ENCODE measurements around the gene WNT3A. TPM values are rescaled to one million over a fixed set of nuclear protein-coding genes. Genes with fewer than 3 reads are reported as not detected.
"Not testable (repeated sequence)": the region's sequence is repeated elsewhere in the genome, so short reads cannot be mapped to it uniquely, and the experiment has no call there.

WNT3A gene
- not detected in 2 replicates for total RNA-seq (2014; rRNA removed; shearing (Covaris generic))

GRCh38 chr1:228006786-228007048 lies at the start of gene WNT3A:
Gene WNT3A (plus strand): TSS chr1:228006998. CDS start chr1:228007129, 131 bp downstream.
- no peak for DNase-seq (ENCODE audit: low spot score)

GRCh38 chr1:227958617-227959324 lies 48.0 kb upstream of the WNT3A start:
- no peak for DNase-seq (ENCODE audit: low spot score)

- no peak for DNase-seq (ENCODE audit: low spot score)
These were observed 47.4 kb upstream of the WNT3A start for GRCh38 chr1:227959325-227959860.

- peak; percentile 3 for DNase-seq (ENCODE audit: low spot score)
These were observed 44.9 kb upstream of the WNT3A start for GRCh38 chr1:227961651-227962466.

GRCh38 chr1:227966733-227967132 lies 40.1 kb upstream of the WNT3A start:
- not testable (repeated sequence) for DNase-seq (ENCODE audit: low spot score)

GRCh38 chr1:227967815-227968214 lies 39.0 kb upstream of the WNT3A start:
- not testable (repeated sequence) for DNase-seq (ENCODE audit: low spot score)

DNA sequence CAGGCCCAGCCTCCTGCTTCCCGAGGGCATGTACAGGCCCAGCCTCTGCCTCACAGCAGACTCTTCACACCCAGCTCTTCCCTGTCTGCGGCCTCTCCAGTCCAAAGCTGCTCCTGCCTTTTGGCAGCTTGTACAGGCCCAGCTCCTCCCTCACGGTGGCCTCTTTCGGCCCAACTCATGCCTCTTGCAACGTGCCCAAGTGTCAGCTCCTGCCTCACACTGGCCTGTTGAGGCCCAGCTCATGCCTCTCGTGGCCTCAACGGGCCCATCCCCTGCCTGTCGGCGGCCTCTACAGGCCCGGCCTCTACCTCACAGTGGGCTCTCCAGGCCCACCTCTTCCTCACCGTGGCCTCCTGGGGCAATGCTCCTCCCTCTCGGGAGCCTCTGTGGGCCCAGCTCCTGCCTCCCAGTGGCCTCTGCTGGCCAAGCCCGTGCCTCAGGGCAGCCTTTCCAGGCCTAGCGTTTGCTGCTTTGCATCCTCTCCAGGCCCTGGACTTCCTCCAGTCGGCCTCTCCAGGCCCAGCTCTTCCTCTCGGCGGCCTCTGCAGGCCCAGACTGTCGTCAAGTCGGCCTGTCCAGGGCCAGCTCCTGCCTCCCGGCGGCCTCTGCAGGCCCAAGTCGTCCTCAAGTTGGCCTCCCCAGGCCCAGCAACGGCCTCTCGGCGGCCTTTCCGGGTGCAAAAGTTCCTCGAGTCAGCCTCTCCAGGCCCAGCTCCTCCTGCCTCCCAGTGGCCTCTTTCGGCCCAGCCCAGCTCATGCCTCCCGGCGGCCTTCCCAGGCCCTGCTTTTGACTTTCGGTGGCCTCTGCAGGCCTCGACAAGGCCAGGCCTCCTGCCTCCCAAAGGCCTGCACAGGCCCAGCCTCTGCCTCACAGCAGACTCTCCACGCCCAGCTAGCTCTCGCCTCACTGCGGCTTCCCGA lies 36.5 kb upstream of the WNT3A start:
- DNase-seq (ENCODE audit: low spot score) = not testable (repeated sequence)

GRCh38 chr1:227971216-227971615 lies 35.6 kb upstream of the WNT3A start:
- not testable (repeated sequence) for DNase-seq (ENCODE audit: low spot score)

DNA sequence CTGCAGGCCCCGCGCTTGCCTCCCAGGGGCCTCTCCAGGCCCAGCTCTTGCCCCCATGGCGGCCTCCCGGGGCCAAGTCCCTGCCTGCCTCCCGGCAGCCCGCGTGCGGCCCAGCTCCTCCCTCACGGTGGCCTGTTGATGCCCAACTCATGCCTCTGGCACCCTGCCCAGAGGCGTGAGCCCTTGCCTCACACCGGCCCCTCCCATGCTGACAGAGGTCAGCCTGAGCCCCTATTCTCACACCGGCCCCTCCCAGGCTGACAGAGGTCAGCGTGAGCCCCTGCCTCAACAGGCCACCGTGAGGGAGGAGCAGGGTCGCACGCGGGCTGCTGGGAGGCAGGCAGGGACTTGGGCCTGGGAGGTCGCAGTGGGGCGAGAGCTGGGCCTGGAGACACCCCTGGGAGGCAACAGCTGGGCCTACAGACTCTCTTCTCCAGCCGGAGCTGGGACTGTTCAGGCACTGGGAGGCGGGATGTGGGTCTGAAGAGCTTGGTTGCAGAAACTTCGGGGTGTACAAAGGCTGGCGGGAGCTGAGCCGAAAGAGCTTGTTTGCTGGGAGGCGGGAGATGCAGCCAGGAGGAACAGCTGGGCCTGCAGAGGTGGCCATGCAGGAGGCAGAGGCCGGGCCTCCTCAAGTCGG lies 35.0 kb upstream of the WNT3A start:
- not testable (repeated sequence) for DNase-seq (ENCODE audit: low spot score)

DNA sequence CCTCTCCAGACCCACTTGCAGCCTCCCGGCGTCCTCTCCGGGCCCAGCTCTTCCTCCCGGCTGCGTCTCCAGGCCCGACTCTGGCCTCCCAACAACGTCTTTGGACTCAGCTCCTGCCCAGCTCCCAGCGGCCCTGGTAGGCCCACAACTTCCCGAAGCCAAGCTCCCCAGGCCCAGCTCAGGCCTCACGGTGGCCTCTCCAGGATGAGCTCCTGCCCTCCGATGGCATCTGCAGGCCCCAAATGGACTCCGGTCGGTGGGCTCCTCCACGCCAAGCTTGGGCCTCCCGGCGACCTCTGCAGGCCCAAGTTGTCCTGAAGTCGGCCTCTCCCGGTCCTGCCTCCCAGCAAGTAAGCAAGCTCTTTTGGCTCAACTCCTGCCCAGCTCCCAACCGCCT lies 34.5 kb upstream of the WNT3A start:
- DNase-seq (ENCODE audit: low spot score) = not testable (repeated sequence)

- DNase-seq (ENCODE audit: low spot score) = not testable (repeated sequence)
These were observed 33.9 kb upstream of the WNT3A start for GRCh38 chr1:227972843-227973374.

GRCh38 chr1:227973724-227974288 lies 33.0 kb upstream of the WNT3A start:
- not testable (repeated sequence) for DNase-seq (ENCODE audit: low spot score)

DNA sequence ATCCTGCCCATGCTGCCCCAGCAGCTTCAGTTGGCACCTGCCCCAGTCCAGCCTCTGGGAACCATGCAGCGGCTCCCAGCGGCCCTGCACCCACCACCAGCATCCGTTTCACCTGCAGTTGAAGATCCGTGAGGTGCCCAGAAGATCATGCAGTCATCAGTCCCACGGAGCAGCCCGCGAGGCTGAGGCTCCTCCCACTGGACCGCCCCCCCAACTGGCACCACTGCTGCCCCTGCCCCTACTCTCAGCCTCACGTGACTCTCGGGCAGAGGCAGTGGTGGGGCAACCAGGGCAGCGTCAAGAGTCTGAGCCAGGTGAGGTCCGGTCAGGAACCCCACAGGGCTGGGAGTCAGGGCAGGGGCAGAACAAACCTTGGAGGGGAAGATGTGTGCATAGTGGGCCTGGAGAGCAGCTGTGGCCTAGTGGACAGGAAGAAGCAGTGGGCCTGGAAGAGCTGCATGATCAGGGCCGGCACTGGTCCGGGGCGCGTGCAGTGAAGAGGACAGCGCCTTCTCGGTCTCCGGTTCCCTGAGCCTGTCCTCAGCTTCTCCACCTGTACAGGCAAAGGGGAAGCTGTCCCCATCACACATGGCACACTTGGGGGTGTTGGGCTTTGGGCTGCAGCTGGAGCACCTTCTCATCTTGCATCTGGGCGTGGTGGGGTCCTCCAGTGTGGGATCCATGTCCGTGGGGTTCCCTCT lies 31.1 kb upstream of the WNT3A start:
- DNase-seq (ENCODE audit: low spot score) = not testable (repeated sequence)

- DNase-seq (ENCODE audit: low spot score) = no peak
These were observed 19.6 kb upstream of the WNT3A start for GRCh38 chr1:227987181-227987580.

GRCh38 chr1:227994632-227995300 lies 12.0 kb upstream of the WNT3A start:
- no peak for DNase-seq (ENCODE audit: low spot score)

GRCh38 chr1:227996187-227996950 lies 10.4 kb upstream of the WNT3A start:
- DNase-seq (ENCODE audit: low spot score) = no peak

- peak; percentile 2 for DNase-seq (ENCODE audit: low spot score)
These were observed 8.3 kb upstream of the WNT3A start for GRCh38 chr1:227998374-227999055.
